ENCODE measurements around the gene ZDHHC7.

- TF ChIP-seq CTCF (IDR thresholded peaks at IDR 0.05), result no peak
- TF ChIP-seq ZFX (IDR thresholded peaks at IDR 0.05; ENCODE audit: borderline replicate concordance), result no peak
Observed at GRCh38 chr16:84937196-84938005, 73.9 kb downstream of the ZDHHC7 start.
